ENCODE data around the gene PTCHD1. TPM values are rescaled to one million over a fixed set of nuclear protein-coding genes. Genes with fewer than 3 reads are reported as not detected.

Gene PTCHD1
- total RNA-seq, 1 experiment from 2014 or later: not detected

DNA sequence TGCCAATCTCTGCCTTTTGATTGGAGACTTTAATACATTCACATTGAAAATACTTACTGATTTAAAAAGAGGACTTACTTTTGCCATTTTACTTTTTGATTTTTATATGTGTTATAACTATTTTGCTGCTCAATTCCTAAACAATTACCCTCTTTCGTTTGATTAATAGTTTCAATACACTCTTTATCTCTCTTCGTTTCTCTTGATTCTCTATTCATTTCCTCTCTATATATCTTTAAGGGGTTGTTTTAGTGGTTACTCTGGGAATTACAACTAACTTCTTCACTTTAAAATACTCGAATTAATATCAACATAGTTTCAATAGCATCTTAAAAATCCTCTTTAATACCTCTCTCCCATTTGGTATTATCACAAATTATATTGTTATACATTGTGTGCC is 116.6 kb downstream of the PTCHD1 start:
- H3K4me1 ChIP-seq (ENCODE audit: low read length): no peaks in the 10 kb centered on the region
- no peaks in the 10 kb centered on the region for H3K27me3 ChIP-seq (ENCODE audit: low read length)
- H3K27ac ChIP-seq (ENCODE audit: low read length): no peak overlapping the region
- H3K36me3 ChIP-seq (ENCODE audit: insufficient read depth, low read length): no peaks in the 10 kb centered on the region
- H3K79me2 ChIP-seq (ENCODE audit: low read length): no peaks in the 10 kb centered on the region
- H3K4me3 ChIP-seq (ENCODE audit: low read length): no peak overlapping the region
- no peaks in the 10 kb centered on the region for H3K9me3 ChIP-seq (ENCODE audit: low read length)
- H3K9ac ChIP-seq (ENCODE audit: low read length): no peak overlapping the region
- no peak overlapping the region for H3K4me2 ChIP-seq (ENCODE audit: low read depth, low read length, poor library complexity, severe bottlenecking)
- no peak overlapping the region for H2AFZ ChIP-seq (ENCODE audit: low read length)
- H3K9me2 ChIP-seq (replicated peaks; ENCODE audit: insufficient read depth, low read length): no peaks in the 10 kb centered on the region
- no peak for DNase-seq
- H4K20me1 ChIP-seq (ENCODE audit: insufficient read depth, low read depth, low read length): no peaks in the 10 kb centered on the region
